HG03039 (cell line): ENCODE results near the gene CAP1.
A peak's percentile ranks its signal among the peaks of the same experiment; 100 is the strongest.
"Not testable (repeated sequence)": the region's sequence is repeated elsewhere in the genome, so short reads cannot be mapped to it uniquely, and the experiment has no call there.

Experiments used
- ATAC-seq: cut with Tn5 transposase; IDR thresholded peaks from one replicate; pipeline ENCODE4 v1.9.1; 2021; ENCODE audit warnings: mild to moderate bottlenecking, moderate library complexity; ENCODE audit not compliant: unreplicated experiment

Gene CAP1

GRCh38 chr1:40040511-40041465, at the start of gene CAP1:
Gene CAP1, plus strand, starts transcription at chr1:40040729. Its CDS starts 18,618 bp downstream, at chr1:40059347.
- peak; percentile 84 for ATAC-seq

GRCh38 chr1:39992234-39992633, 48.3 kb upstream of the CAP1 start:
- ATAC-seq: no peak

GRCh38 chr1:39992888-39993287, 47.6 kb upstream of the CAP1 start:
- ATAC-seq: no peak

- ATAC-seq: no peak
Measured at GRCh38 chr1:39995973-39996393, 44.5 kb upstream of the CAP1 start.

GRCh38 chr1:39996396-39997004, 44.0 kb upstream of the CAP1 start:
- ATAC-seq: no peak

- no peak for ATAC-seq
Measured at GRCh38 chr1:40001456-40001855, 39.1 kb upstream of the CAP1 start.

- no peak for ATAC-seq
Measured at GRCh38 chr1:40003156-40004093, 37.1 kb upstream of the CAP1 start.

GRCh38 chr1:40004857-40005256, 35.7 kb upstream of the CAP1 start:
- no peak for ATAC-seq

- ATAC-seq: not testable (repeated sequence)
Measured at GRCh38 chr1:40007481-40008034, 33.0 kb upstream of the CAP1 start.

- no peak for ATAC-seq
Measured at GRCh38 chr1:40011198-40011597, 29.3 kb upstream of the CAP1 start.

- ATAC-seq: no peak
Measured at GRCh38 chr1:40014253-40014706, 26.2 kb upstream of the CAP1 start.

GRCh38 chr1:40014812-40015594, 25.5 kb upstream of the CAP1 start:
- ATAC-seq: no peak

GRCh38 chr1:40017951-40018575, 22.5 kb upstream of the CAP1 start:
- ATAC-seq: no peak

GRCh38 chr1:40020447-40021085, 20.0 kb upstream of the CAP1 start:
- ATAC-seq: no peak

- no peak for ATAC-seq
Measured at GRCh38 chr1:40023379-40023944, 17.1 kb upstream of the CAP1 start.

GRCh38 chr1:40024671-40025070, 15.9 kb upstream of the CAP1 start:
- no peak for ATAC-seq

- no peak for ATAC-seq
Measured at GRCh38 chr1:40027647-40028046, 12.9 kb upstream of the CAP1 start.

- ATAC-seq: no peak
Measured at GRCh38 chr1:40029608-40030007, 10.9 kb upstream of the CAP1 start.
